Mesenchymal stem cell (in vitro differentiated cells and primary cell): ENCODE results near the gene CROCC.

ENCODE experiments used
- DNase-seq: peaks from one replicate; pipeline ENCODE4 v3.0.0-alpha.2; 2013
- H2AFZ ChIP-seq: one replicate; pipeline ENCODE4 v1.6.1; 2013; ENCODE audit warnings: low read depth, mild to moderate bottlenecking, control low read depth, inconsistent platforms, low read length, moderate library complexity
- H2AK5ac ChIP-seq: 2 replicates; pipeline ENCODE4 v1.6.1; 2013; ENCODE audit warnings: low read length, moderate library complexity, mild to moderate bottlenecking, inconsistent platforms; ENCODE audit not compliant: severe bottlenecking
- H2BK120ac ChIP-seq: one replicate; pipeline ENCODE4 v1.6.1; 2013; ENCODE audit warnings: low read depth, mild to moderate bottlenecking, inconsistent platforms, low read length, moderate library complexity
- H2BK12ac ChIP-seq, 2 experiments: one replicate each; pipeline ENCODE4 v1.6.1; 2013; ENCODE audit warnings: inconsistent platforms in 2 of 2, low read length in 2 of 2, mild to moderate bottlenecking in 2 of 2, moderate library complexity in 2 of 2, control low read depth in 1 of 2
- H2BK15ac ChIP-seq: one replicate; pipeline ENCODE4 v1.6.1; 2013; ENCODE audit warnings: mild to moderate bottlenecking, low read depth, inconsistent platforms; ENCODE audit not compliant: poor library complexity, severe bottlenecking
- H2BK5ac ChIP-seq: 2 replicates; pipeline ENCODE4 v1.6.1; 2013; ENCODE audit warnings: low read depth, mild to moderate bottlenecking, low read length, control low read depth, inconsistent platforms; ENCODE audit not compliant: poor library complexity, severe bottlenecking
- H3K14ac ChIP-seq, 2 experiments: one replicate each; pipeline ENCODE4 v1.6.1; 2013; ENCODE audit warnings: inconsistent platforms in 2 of 2, low read length in 2 of 2, control low read depth in 1 of 2, mild to moderate bottlenecking in 1 of 2, moderate library complexity in 1 of 2
- H3K18ac ChIP-seq, 2 experiments: one replicate each; pipeline ENCODE4 v1.6.1; 2013; ENCODE audit warnings: inconsistent platforms in 2 of 2, low read length in 2 of 2, control low read depth in 1 of 2, low read depth in 1 of 2, mild to moderate bottlenecking in 1 of 2
- H3K23ac ChIP-seq, 2 experiments: one replicate each; pipeline ENCODE4 v1.6.1; 2013; ENCODE audit warnings: inconsistent platforms in 2 of 2, low read length in 2 of 2, mild to moderate bottlenecking in 2 of 2, moderate library complexity in 2 of 2, control low read depth in 1 of 2
- H3K27ac ChIP-seq: 2 replicates; pipeline ENCODE4 v1.5.1; 2013; ENCODE audit warnings: mild to moderate bottlenecking, moderate library complexity, low read length, control low read depth, inconsistent platforms; ENCODE audit not compliant: poor library complexity, severe bottlenecking
- H3K27me3 ChIP-seq, 2 experiments: 2 replicates each; pipeline versions ENCODE4 v1.6.1 to v1.7.0; 2013; ENCODE audit warnings: low read length in 2 of 2, mild to moderate bottlenecking in 2 of 2, moderate library complexity in 2 of 2, control low read depth in 1 of 2, inconsistent platforms in 1 of 2; ENCODE audit not compliant: control insufficient read depth in 1 of 2, insufficient read depth in 1 of 2
- H3K36me3 ChIP-seq, 2 experiments: 2 replicates each; pipeline versions ENCODE4 v1.6.1 to v1.7.0; 2013; ENCODE audit warnings: low read length in 2 of 2, control low read depth in 1 of 2, inconsistent platforms in 1 of 2, low read depth in 1 of 2, mild to moderate bottlenecking in 1 of 2; ENCODE audit not compliant: insufficient read depth in 2 of 2, control insufficient read depth in 1 of 2
- H3K4ac ChIP-seq, 2 experiments: one replicate each; pipeline ENCODE4 v1.6.1; 2013; ENCODE audit warnings: inconsistent platforms in 2 of 2, low read length in 2 of 2, mild to moderate bottlenecking in 2 of 2, moderate library complexity in 2 of 2, control low read depth in 1 of 2, low read depth in 1 of 2
- H3K4me1 ChIP-seq: 2 replicates; pipeline ENCODE4 v1.6.1; 2013; ENCODE audit warnings: low read depth, low read length, control low read depth; ENCODE audit not compliant: control insufficient read depth, insufficient read depth
- H3K4me2 ChIP-seq: 2 replicates; pipeline ENCODE4 v1.6.1; 2013; ENCODE audit warnings: low read length, mild to moderate bottlenecking, inconsistent platforms; ENCODE audit not compliant: poor library complexity, severe bottlenecking
- H3K4me3 ChIP-seq, 2 experiments: 2 replicates each; pipeline versions ENCODE4 v1.5.1 to v1.7.0; 2013; ENCODE audit warnings: low read length in 2 of 2, mild to moderate bottlenecking in 2 of 2, control low read depth in 1 of 2, low read depth in 1 of 2; ENCODE audit not compliant: insufficient read depth in 1 of 2
- H3K79me1 ChIP-seq: replicated peaks from 2 replicates; pipeline ENCODE4 v1.6.1; 2013; ENCODE audit warnings: mild to moderate bottlenecking, control low read depth, low read length, inconsistent platforms; ENCODE audit not compliant: poor library complexity, severe bottlenecking
- H3K9ac ChIP-seq: 2 replicates; pipeline ENCODE4 v1.7.0; 2013; ENCODE audit warnings: mild to moderate bottlenecking, low read length, moderate library complexity
- H3K9me3 ChIP-seq: 2 replicates; pipeline ENCODE4 v1.7.0; 2013; ENCODE audit warnings: mild to moderate bottlenecking, low read length; ENCODE audit not compliant: control insufficient read depth
- H4K8ac ChIP-seq: one replicate; pipeline ENCODE4 v1.6.1; 2013; ENCODE audit warnings: inconsistent platforms, mild to moderate bottlenecking, low read length, moderate library complexity
- H4K91ac ChIP-seq: one replicate; pipeline ENCODE4 v1.6.1; 2013; ENCODE audit warnings: mild to moderate bottlenecking, low read length, inconsistent platforms
- WGBS: methylation state at CpG from one replicate; pipeline ENCODE4 v1.1.7; 2013; ENCODE audit warnings: mixed read lengths; 5-methylcytosine and 5-hydroxymethylcytosine counted together

Gene CROCC

DNA sequence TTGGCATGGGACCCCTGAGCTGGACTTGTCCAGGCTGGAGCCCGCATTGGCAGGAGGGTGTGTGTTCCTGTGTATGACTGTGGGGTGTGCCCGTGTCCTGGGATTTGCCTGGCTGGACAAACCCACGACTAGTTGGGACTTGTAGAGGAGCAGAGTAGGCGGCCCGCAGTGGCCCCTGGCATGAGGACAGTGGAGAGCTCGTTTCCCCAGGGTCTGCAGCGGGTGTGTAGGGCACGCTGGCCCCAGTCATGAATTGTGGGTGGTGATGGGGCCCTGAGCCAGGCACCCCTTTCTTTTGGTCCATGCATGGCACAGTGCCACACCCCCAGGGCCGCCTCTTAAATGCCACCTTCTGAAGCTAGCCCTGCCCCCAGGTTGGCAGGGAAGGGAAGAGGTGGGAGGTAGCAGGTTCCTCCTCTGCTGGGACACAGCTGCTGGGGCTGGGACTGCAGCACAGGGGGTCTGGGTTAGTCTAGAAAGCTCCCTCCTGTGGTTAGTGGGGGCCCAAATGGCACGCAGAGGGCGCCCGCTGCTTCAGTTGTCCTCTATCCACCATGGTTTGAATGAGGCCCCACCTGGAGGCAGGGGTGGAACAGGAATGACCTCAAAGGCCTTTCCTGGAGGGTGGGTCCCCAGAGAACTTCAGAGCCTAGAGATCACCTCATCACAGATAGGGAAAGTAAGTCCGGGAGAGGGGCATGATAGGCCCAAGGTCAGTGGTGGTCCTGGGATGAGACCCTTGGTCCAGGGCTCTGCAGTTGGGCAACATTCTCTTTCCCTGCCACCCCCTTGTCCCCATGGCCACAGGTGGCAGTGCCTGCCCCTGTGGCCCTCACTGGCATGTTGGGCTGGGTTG, 4.1 kb downstream of the CROCC start:
- Histone ChIP-seq H3K23ac (no peak overlapping the region), H2BK120ac (no peak overlapping the region), H3K18ac (no peak overlapping the region), H3K36me3 (peaks cover 0 to 21% of the 10 kb centered on the region in 2 experiments), H3K27me3 (peaks cover 0 to 23% of the 10 kb centered on the region in 2 experiments), H2AFZ (no peak overlapping the region), H2BK5ac (no peak overlapping the region), H2AK5ac (no peak overlapping the region), H3K27ac (no peak overlapping the region), H3K4me1 (peaks cover 23% of the 10 kb centered on the region), H3K4ac (no peak overlapping the region), H3K9ac (peak overlapping the region; percentile 16), H2BK12ac (no peak overlapping the region), H4K8ac (no peak overlapping the region), H3K14ac (peak overlapping the region in 1 of 2 experiments; percentile 35), H3K79me1 (peaks cover 21% of the 10 kb centered on the region), H4K91ac (no peak overlapping the region), H3K9me3 (no peaks in the 10 kb centered on the region), H2BK15ac (no peak overlapping the region), H3K4me3 (no peak overlapping the region), H3K4me2 (no peak overlapping the region)
- DNase-seq = no peak
- WGBS = 94% methylated on average over 13 of the region's 13 CpGs

DNA sequence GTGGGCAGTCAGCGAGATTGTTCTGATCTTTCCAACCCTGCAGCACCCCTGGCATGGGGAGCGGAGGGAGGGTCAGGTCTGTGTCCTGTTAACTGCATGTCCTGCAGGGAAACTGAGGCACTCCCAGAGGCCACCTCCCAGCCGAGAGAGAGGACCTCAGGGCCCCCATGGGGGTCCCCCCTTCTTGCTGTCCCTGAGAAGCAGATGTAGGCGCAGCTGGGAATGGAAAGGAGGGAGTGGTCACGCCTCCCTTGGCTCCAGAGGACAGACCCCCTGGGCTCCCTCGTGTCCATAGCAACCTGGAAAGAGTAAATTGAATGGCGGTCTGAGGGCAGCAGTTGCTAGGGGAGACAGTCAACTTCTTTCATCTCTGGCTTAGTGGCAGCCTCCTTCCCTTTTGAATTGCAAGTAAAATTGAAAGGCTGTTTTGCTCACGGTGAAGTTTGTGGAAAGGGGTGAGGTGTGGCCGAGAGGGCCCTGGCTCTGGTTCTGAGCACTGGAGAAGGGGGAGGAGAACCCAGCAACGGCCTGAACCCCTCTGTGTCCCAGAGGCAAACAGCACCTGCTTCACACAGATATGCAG, 4.9 kb downstream of the CROCC start:
- Histone ChIP-seq H3K4ac (no peak overlapping the region), H3K27ac (no peak overlapping the region), H3K23ac (no peak overlapping the region), H3K79me1 (peaks cover 21% of the 10 kb centered on the region), H3K4me3 (no peak overlapping the region), H3K4me2 (no peak overlapping the region), H4K91ac (no peak overlapping the region), H3K14ac (peak overlapping the region in 1 of 2 experiments; percentile 35), H2BK15ac (no peak overlapping the region), H2AK5ac (no peak overlapping the region), H3K9me3 (no peaks in the 10 kb centered on the region), H2AFZ (no peak overlapping the region), H3K36me3 (peaks cover 6 to 26% of the 10 kb centered on the region in 2 experiments), H3K4me1 (peaks cover 17% of the 10 kb centered on the region), H2BK12ac (no peak overlapping the region), H2BK5ac (no peak overlapping the region), H3K27me3 (peaks cover 0 to 18% of the 10 kb centered on the region in 2 experiments), H3K9ac (no peak overlapping the region), H2BK120ac (no peak overlapping the region), H3K18ac (no peak overlapping the region), H4K8ac (no peak overlapping the region)
- WGBS = 69% methylated on average over 10 of the region's 10 CpGs
- no peak for DNase-seq

DNA sequence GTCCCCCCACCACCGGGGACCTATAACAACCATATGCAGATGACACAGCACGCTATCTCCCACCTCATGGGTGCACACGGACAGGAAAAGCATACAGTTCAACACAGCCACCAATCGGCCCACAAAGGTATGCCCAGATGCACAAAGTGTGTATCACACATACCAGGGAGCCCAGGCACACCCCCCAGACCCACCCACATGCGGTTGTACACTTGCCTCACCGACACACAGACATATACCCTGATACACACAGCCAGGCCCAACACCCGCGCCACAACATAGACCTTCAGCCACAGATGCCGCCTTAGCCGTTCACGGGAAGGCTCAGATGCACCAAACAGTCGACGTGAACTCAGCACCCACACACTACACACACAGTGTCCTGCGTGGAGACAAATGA, 5.5 kb downstream of the CROCC start:
- H2AFZ ChIP-seq = no peak overlapping the region
- DNase-seq = no peak
- H3K27ac ChIP-seq = no peak overlapping the region
- H3K4me3 ChIP-seq = no peak overlapping the region
- peaks cover 0 to 12% of the 10 kb centered on the region in 2 experiments for H3K27me3 ChIP-seq
- no peak overlapping the region for H3K14ac ChIP-seq
- WGBS = 91% methylated on average over 14 of the region's 14 CpGs
- H3K79me1 ChIP-seq = peaks cover 16% of the 10 kb centered on the region
- no peak overlapping the region for H2BK15ac ChIP-seq
- no peak overlapping the region for H4K8ac ChIP-seq
- no peak overlapping the region for H3K4me2 ChIP-seq
- H2BK12ac ChIP-seq = no peak overlapping the region
- H4K91ac ChIP-seq = no peak overlapping the region
- peaks cover 12% of the 10 kb centered on the region for H3K4me1 ChIP-seq
- H3K4ac ChIP-seq = no peak overlapping the region
- H3K9me3 ChIP-seq = no peaks in the 10 kb centered on the region
- no peak overlapping the region for H3K23ac ChIP-seq
- H2BK5ac ChIP-seq = no peak overlapping the region
- H3K9ac ChIP-seq = no peak overlapping the region
- no peak overlapping the region for H3K18ac ChIP-seq
- H2BK120ac ChIP-seq = no peak overlapping the region
- H3K36me3 ChIP-seq = peaks cover 6 to 26% of the 10 kb centered on the region in 2 experiments
- no peak overlapping the region for H2AK5ac ChIP-seq

DNA sequence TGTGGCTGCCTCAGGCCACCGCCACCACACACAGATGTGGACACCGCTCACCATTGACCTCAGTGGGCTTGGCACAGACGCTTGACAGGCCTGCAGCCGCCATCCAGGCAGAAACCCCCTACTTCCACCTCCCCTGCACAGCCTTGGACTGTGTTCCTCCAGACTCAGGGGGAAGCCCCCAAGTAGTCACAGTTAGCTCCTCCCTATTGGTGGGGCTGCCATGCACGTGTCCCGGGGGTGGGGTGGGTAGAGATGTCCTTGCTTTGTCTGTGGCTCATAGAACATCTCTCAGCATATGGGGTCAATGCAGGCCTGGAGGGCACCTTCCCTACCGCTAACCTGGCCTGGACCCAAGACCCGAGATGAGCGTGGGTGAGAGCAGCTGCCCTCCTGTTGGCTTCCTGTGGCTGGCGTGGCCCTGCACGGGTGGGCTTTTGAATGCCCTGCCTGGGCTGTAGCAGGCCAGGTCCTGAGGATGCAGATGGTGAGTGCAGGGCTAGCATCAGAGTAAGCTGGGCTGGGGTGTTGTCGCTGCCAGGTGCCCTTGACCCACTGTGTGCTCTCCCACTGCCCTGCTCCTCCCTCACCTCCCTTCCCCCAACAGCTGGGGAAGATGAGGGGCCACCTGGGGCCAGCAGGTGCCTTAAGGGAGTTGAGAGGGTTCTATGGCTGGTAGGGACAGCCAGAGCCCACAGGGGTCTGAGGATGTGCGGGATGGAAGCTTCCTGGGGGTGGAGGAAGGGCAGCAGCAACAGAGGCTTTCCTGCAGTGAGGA, 6.2 kb downstream of the CROCC start:
- Histone ChIP-seq H2AK5ac (no peak overlapping the region), H3K4me2 (no peak overlapping the region), H2BK12ac (no peak overlapping the region), H3K14ac (peak overlapping the region in 1 of 2 experiments; percentile 53), H2BK15ac (no peak overlapping the region), H3K27me3 (peaks cover 0 to 8% of the 10 kb centered on the region in 2 experiments), H3K4me3 (no peak overlapping the region), H4K8ac (no peak overlapping the region), H3K18ac (no peak overlapping the region), H4K91ac (peak overlapping the region; percentile 32), H2BK120ac (no peak overlapping the region), H3K36me3 (peaks cover 6 to 22% of the 10 kb centered on the region in 2 experiments), H3K4me1 (peaks cover 11% of the 10 kb centered on the region), H3K4ac (no peak overlapping the region), H3K27ac (no peak overlapping the region), H2BK5ac (no peak overlapping the region), H2AFZ (no peak overlapping the region), H3K9me3 (no peaks in the 10 kb centered on the region), H3K9ac (no peak overlapping the region), H3K79me1 (peaks cover 11% of the 10 kb centered on the region), H3K23ac (no peak overlapping the region)
- WGBS = 91% methylated on average over 12 of the region's 13 CpGs
- no peak for DNase-seq
